ENCODE results near the gene NADSYN1. TPM values are rescaled to one million over a fixed set of nuclear protein-coding genes. Genes with fewer than 3 reads are reported as not detected.

NADSYN1 gene
- 110 TPM for total RNA-seq (2013)
- polyA plus RNA-seq (100 to 1,000 TPM in 1 of 3 donors, 10 to 100 TPM in 2; 44.1 to 162 (median 44.8) TPM), polyA minus RNA-seq (88.5 and 96.9 TPM in 2 replicates), total RNA-seq (33.9 to 155 (median 97.8) reads per million in 11 experiments)

- Histone ChIP-seq H3K9ac (ENCODE audit: insufficient read depth, low read length, poor library complexity, severe bottlenecking) (peak within 1 kb of the TSS; percentile 89), H4K20me1 (ENCODE audit: insufficient read depth, low read length) (peaks cover 47% of the 10 kb centered on the region), H2AFZ (ENCODE audit: insufficient read depth, low read depth, low read length, poor library complexity, severe bottlenecking) (peak within 1 kb of the TSS; percentile 84), H3K27me3 (ENCODE audit: control insufficient read depth in 2 of 2, insufficient read depth in 2 of 2, low read length in 2 of 2) (no peaks in the 10 kb centered on the region), H3K36me3 (replicated peaks in 1 of 2; ENCODE audit: control insufficient read depth in 1 of 2, insufficient read depth in 2 of 2, low read length in 2 of 2) (peaks cover 35 to 38% of the 10 kb centered on the region in 2 donors), H3K27ac (ENCODE audit: low read depth in 1 of 2, low read length in 2 of 2) (peak within 1 kb of the TSS; percentile 80 to 90), H3K4me2 (replicated peaks; ENCODE audit: extremely low read depth, low read length, poor library complexity, severe bottlenecking) (peak within 1 kb of the TSS; percentile 94), H3K4me1 (ENCODE audit: control insufficient read depth in 1 of 2, insufficient read depth in 2 of 2, low read length in 2 of 2) (peaks cover 33 to 40% of the 10 kb centered on the region in 2 donors), H3K79me2 (ENCODE audit: insufficient read depth, low read length) (peaks cover 41% of the 10 kb centered on the region), H3K9me3 (replicated peaks in 1 of 2; ENCODE audit: control insufficient read depth in 1 of 2, insufficient read depth in 1 of 2, low read length in 2 of 2) (no peaks in the 10 kb centered on the region), H3K4me3 (replicated peaks in 1 of 3; ENCODE audit: low read depth in 2 of 3, low read length in 3 of 3) (peak within 1 kb of the TSS; percentile 79 to 94 (median 79))
- Mint-ChIP-seq H3K27me3 (ENCODE audit: low read depth in 3 of 3) (no peaks in the 10 kb centered on the region), H3K4me3 (peak within 1 kb of the TSS; percentile 87 to 91), H3K36me3 (peaks cover 37 to 39% of the 10 kb centered on the region in 2 donors), H3K4me1 (peaks cover 49% of the 10 kb centered on the region), H3K9me3 (peaks cover 0 to 1% (median 0%) of the 10 kb centered on the region in 7 donors), H3K27ac (peak within 1 kb of the TSS; percentile 88 to 94 (median 90))
- TF ChIP-seq CTCF (IDR thresholded peaks at IDR 0.05) = no peak
- intact Hi-C loops (cut with micrococcal nuclease) = no loop called here
- under 1% methylated on average over 58 of the region's 61 CpGs for WGBS (ENCODE audit: insufficient coverage)
- peak; percentile 95 to 96 (median 95) for DNase-seq
Observed at GRCh38 chr11:71453037-71453917, at the start of gene NADSYN1. Gene NADSYN1 (plus strand): TSS chr11:71453203. CDS start chr11:71453297, 94 bp downstream.

GRCh38 chr11:71404209-71404608, 48.8 kb upstream of the NADSYN1 start:
- whole genome bisulfite sequencing (ENCODE audit: insufficient coverage) = 91% methylated on average over 3 of the region's 8 CpGs
- Histone ChIP-seq H3K4me3 (replicated peaks in 1 of 3; ENCODE audit: low read depth in 2 of 3, low read length in 3 of 3) (no peak overlapping the region), H3K27ac (ENCODE audit: low read depth in 1 of 2, low read length in 2 of 2) (no peak overlapping the region), H3K27me3 (ENCODE audit: control insufficient read depth in 2 of 2, insufficient read depth in 2 of 2, low read length in 2 of 2) (no peaks in the 10 kb centered on the region), H3K36me3 (replicated peaks in 1 of 2; ENCODE audit: control insufficient read depth in 1 of 2, insufficient read depth in 2 of 2, low read length in 2 of 2) (no peaks in the 10 kb centered on the region), H3K9me3 (replicated peaks in 1 of 2; ENCODE audit: control insufficient read depth in 1 of 2, insufficient read depth in 1 of 2, low read length in 2 of 2) (peaks cover 0 to 6% of the 10 kb centered on the region in 2 donors), H3K9ac (ENCODE audit: insufficient read depth, low read length, poor library complexity, severe bottlenecking) (no peak overlapping the region), H4K20me1 (ENCODE audit: insufficient read depth, low read length) (no peaks in the 10 kb centered on the region), H3K4me1 (ENCODE audit: control insufficient read depth in 1 of 2, insufficient read depth in 2 of 2, low read length in 2 of 2) (no peaks in the 10 kb centered on the region), H3K79me2 (ENCODE audit: insufficient read depth, low read length) (no peaks in the 10 kb centered on the region), H2AFZ (ENCODE audit: insufficient read depth, low read depth, low read length, poor library complexity, severe bottlenecking) (no peak overlapping the region), H3K4me2 (replicated peaks; ENCODE audit: extremely low read depth, low read length, poor library complexity, severe bottlenecking) (no peak overlapping the region)
- TF ChIP-seq CTCF (IDR thresholded peaks at IDR 0.05) = no peak
- intact Hi-C loops (cut with micrococcal nuclease) = no loop called here
- Mint-ChIP-seq H3K27ac (no peak overlapping the region), H3K36me3 (no peaks in the 10 kb centered on the region), H3K4me1 (no peaks in the 10 kb centered on the region), H3K27me3 (ENCODE audit: low read depth in 3 of 3) (peaks cover 0 to 6% (median 1%) of the 10 kb centered on the region in 3 donors), H3K4me3 (no peak overlapping the region), H3K9me3 (peaks cover 0 to 12% (median 6%) of the 10 kb centered on the region in 7 donors)
- DNase-seq = no peak

All from CD14-positive monocyte (primary cell).